ENCODE measurements around the gene AGAP3.

DNA sequence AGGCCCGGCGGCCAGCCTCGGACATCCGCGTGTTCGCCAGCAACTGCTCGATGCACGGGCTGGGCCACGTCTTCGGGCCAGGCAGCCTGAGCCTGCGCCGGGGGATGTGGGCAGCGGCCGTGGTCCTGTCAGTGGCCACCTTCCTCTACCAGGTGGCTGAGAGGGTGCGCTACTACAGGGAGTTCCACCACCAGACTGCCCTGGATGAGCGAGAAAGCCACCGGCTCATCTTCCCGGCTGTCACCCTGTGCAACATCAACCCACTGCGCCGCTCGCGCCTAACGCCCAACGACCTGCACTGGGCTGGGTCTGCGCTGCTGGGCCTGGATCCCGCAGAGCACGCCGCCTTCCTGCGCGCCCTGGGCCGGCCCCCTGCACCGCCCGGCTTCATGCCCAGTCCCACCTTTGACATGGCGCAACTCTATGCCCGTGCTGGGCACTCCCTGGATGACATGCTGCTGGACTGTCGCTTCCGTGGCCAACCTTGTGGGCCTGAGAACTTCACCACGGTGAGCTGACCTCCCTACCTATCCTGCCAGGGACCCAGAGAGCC lies 37.3 kb upstream of the AGAP3 start:
- TF ChIP-seq, protein P1, sequence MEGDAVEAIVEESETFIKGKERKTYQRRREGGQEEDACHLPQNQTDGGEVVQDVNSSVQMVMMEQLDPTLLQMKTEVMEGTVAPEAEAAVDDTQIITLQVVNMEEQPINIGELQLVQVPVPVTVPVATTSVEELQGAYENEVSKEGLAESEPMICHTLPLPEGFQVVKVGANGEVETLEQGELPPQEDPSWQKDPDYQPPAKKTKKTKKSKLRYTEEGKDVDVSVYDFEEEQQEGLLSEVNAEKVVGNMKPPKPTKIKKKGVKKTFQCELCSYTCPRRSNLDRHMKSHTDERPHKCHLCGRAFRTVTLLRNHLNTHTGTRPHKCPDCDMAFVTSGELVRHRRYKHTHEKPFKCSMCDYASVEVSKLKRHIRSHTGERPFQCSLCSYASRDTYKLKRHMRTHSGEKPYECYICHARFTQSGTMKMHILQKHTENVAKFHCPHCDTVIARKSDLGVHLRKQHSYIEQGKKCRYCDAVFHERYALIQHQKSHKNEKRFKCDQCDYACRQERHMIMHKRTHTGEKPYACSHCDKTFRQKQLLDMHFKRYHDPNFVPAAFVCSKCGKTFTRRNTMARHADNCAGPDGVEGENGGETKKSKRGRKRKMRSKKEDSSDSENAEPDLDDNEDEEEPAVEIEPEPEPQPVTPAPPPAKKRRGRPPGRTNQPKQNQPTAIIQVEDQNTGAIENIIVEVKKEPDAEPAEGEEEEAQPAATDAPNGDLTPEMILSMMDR (IDR thresholded peaks at IDR 0.05): no peak
- TF ChIP-seq POLR2A (IDR thresholded peaks at IDR 0.05): no peak
